ENCODE results near the gene SNX8.
"Not testable (repeated sequence)": the region's sequence is repeated elsewhere in the genome, so short reads cannot be mapped to it uniquely, and the experiment has no call there.

Gene SNX8, protein sequence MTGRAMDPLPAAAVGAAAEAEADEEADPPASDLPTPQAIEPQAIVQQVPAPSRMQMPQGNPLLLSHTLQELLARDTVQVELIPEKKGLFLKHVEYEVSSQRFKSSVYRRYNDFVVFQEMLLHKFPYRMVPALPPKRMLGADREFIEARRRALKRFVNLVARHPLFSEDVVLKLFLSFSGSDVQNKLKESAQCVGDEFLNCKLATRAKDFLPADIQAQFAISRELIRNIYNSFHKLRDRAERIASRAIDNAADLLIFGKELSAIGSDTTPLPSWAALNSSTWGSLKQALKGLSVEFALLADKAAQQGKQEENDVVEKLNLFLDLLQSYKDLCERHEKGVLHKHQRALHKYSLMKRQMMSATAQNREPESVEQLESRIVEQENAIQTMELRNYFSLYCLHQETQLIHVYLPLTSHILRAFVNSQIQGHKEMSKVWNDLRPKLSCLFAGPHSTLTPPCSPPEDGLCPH

DNA sequence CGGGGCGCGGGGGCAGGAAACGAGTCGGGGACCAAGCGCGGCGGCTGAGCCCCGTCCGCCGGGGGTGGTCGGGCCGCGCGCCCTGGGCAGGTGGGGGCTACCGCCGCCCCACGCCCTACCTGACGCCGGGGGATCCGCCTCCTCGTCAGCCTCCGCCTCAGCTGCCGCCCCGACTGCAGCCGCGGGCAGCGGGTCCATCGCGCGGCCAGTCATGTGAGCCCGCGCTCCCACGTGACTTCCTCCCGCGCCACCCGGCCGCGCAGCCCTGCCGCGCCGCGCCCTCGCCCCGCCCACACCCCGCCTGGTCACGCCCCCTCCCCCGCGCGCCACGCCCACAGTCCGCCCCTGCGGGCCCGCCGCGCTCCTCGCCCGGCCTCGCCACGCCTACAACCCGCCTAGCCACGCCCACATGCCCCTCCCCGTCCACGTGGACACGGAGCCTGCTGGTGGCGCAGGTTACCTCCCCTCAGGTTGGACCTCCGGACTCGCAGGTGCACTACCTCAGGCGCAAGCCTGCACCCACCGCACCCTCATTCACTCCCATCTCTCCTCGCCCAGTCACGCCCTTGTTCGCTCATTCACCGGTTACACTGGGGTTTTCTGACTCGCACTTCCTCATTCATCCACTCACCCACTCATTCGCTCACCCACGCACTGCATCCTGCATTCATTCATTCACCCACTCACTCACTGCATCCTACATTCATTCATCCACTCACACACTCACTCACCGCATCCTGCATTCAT, at the start of gene SNX8:
SNX8 (minus strand) TSS at position 233 of the 747 bp plus-strand sequence; CDS start at position 213, 20 bp downstream.
- DNase-seq: peak; percentile 95

DNA sequence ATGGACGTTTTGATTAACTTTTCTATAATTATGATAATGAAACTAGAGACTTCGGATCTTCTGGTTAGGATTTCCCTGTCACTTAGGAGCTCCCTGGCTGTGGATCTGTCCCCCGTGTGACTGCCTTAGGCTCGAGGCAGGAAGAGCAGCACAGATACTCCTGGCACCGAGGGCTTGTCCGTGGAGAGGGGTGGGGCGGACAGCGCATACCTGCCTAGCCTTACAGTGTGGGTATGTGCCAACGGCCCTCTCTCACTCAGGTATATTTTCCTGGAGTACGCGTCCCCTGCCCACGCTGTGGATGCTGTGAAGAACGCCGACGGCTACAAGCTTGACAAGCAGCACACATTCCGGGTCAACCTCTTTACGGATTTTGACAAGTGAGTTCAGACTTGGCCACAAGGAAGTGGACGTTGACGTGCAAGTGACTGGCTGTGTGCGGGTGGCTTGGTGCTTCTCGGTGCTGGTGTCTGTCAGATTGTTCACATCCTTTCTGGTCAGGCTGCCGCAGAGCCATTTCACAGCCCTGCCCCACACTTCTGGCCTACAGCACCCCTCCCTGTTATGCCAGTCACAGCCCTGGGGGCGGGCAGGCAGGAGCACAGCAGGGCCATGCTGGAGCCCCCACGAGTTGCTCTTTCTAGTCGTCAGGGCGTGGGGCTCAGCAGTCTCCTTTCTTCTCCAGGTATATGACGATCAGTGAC, 48.3 kb upstream of the SNX8 start:
- DNase-seq: no peak

DNA sequence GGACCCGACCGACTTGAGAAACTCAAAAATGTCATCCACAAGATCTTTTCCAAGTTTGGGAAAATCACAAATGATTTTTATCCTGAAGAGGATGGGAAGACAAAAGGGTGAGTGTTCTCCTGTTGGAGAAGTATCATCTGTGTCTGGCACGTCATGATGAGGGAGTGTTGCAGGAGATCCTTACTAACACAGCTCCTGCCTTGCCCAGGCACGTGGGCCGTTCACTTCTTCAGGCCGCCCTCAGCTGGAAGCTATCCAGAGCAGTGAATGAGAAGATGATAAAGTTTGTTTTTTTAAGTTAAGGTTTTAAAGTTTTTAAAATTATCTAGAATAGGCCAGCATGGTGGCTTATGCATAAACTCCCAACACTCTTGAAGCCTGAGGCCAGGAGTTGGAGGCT, 46.6 kb upstream of the SNX8 start:
- DNase-seq: no peak

DNA sequence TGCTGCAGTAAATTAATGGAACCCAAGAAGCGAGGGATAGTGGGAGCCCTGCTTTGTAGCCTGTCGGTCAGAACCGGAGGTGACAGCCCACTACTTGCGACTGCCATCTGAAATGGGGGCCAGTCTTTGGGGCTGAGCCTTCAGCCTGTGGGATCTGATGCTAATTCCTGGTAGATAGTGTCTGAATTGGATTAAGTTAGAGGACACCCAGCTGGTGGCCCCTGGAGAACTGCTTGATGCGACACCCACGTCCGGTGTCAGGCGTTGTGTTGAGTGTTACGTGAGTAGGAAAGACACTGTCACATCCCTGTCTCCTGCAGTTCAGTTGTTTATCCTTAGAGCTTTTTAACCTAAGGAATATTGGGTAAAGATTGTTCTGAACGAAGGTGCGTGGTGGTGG, 45.4 kb upstream of the SNX8 start:
- DNase-seq: no peak

DNA sequence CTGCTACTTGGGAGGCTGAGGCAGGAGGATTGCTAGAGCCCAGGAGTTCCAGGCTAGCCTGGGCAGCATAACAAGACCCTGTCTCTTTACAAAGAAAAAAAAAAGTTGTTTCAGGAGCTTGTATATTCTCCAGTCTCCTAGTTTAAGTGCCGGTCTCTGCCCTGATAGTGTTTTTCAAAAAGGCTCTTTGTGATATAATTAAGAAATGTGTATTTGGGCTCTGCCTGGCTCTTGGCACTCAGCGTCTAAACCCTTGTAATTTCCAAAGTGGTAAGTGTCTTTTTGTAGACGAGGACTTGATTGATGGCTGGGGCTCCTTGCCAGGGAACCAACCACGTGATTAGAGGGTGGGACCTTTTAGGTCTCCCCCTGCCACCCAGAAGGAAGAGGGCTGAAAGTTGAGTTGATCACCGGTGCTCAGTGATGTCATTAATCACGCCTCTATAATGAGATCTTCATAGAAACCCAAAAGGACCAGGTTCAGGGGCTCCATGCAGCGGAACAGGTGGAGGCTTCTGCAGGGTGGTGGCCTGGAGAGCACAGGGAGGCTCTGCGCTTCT, 44.8 kb upstream of the SNX8 start:
- no peak for DNase-seq

DNA sequence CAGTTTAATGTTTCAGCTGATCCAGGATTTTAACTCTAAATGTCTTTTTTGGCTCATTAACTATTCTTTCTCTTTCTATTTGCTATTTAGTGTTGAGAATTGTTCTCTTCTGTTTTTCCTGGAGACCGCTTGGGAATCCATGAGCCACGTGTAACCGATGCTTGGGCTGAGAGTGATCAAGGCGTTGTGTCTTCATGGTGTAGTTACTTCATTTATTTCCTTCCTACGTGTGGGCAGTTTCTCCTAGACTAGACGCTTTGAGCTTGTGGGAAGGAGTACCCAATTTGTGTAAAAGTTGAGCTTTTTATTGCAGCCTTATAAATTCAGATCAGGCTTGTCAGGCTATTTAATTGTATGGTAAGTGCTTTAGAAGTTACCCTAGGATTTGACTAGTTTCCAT, 43.3 kb upstream of the SNX8 start:
- no peak for DNase-seq

DNA sequence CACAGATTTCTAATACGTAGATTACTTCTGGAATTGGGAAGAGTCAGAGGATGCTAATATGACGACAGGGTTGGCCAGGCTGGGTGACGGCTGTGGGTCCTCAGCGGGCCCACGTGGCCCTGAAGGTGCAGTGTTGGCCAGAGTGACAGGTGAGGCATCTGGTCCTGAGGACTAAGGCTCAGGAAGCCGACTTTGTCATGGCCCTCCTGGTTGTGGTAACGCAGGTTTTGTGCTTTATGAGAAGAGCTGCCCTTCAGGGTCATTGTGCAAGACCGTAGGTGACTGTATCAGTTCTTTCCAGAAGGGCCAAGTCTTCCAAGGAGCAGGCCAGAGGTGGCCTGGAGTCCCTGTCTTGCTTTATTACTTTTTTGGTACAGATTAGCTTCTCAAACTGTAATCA, 42.9 kb upstream of the SNX8 start:
- no peak for DNase-seq

DNA sequence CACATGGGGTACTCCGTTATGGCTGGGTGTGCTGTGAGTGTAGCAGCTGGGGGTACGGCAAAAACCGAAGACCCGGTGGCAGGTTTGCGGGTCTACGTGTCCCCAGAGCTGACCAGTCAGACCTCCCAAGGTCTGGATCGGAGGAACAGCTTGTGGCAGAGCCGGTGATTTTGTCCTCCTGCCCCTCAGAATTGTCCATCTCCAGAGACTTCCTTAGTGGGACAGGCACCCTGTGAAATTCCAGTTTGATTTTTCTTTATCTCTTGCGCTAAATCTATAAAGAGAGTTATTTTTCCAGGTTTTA, 41.4 kb upstream of the SNX8 start:
- no peak for DNase-seq

DNA sequence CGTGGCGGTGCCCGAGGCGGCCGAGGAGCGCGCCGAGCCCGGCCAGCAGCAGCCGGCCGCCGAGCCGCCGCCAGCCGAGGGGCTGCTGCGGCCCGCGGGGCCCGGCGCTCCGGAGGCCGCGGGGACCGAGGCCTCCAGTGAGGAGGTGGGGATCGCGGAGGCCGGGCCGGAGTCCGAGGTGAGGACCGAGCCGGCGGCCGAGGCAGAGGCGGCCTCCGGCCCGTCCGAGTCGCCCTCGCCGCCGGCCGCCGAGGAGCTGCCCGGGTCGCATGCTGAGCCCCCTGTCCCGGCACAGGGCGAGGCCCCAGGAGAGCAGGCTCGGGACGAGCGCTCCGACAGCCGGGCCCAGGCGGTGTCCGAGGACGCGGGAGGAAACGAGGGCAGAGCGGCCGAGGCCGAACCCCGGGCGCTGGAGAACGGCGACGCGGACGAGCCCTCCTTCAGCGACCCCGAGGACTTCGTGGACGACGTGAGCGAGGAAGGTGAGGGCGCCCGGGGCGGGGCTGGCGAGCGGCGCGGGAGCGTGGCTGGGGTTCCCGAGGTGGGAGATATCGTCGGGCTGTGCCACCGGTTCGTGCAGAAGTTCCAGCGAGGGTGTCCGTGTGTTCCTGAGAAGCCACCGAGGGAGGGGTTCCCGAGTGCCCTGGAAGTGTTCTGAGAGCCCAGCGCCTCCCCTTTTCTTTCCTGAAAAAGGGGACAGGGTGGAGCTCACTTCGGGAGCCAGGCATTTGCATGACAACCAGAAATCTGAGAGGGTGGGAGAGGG, 40.9 kb upstream of the SNX8 start:
- DNase-seq: peak; percentile 8

DNA sequence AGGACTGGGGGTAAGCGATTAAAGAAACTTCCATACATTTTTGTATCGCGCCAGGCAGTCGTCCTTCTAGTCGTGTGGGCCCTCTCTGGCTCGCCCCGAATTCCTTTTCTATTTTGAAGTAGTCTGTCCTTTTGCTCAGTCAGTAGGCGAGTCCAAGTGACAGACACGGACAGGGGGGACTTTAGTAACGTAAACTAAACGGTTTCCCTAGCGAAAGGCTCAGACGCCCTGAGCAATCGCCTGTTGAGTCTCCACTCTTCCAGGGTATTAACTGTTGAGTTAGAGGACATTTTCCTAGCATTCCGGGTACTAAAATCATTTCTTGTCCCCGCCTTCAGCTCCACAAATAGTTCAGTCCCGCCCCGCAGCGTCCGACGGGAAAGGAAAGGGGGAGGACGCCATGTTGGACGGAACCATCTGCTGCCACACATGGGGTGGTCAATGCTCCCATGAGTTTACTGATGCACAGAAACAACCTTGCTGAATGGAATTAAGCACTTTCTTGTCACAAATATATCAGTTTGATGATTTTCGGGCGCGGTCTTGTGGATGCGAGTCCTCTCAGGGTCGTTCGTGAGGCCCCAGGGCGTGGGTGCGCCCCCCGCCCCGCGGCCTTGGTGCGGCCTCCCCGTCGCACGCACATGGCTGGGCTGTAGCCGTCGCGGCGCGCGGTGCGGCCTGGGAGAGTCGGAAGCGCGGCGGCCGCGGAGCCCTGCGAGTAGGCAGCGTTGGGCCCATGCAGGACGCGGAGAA, 40.1 kb upstream of the SNX8 start, which contains the start of gene EIF3B:
EIF3B (plus strand) TSS at position 642 of the 753 bp plus-strand sequence; CDS start at position 737, 95 bp downstream.
- DNase-seq: peak; percentile 92

DNA sequence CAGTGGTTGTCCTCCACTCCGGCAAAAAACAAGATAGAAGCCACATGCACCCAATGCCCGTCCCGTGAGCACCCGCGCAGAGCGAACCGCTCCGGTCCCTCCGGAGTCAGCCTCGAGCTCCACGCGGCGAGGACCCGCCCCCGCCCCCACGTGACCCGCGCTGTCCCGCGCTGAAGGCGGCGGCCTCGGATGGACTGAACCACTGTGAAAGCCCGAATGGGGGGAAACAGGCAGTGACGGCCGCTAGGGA, 39.6 kb upstream of the SNX8 start:
- peak; percentile 91 for DNase-seq

DNA sequence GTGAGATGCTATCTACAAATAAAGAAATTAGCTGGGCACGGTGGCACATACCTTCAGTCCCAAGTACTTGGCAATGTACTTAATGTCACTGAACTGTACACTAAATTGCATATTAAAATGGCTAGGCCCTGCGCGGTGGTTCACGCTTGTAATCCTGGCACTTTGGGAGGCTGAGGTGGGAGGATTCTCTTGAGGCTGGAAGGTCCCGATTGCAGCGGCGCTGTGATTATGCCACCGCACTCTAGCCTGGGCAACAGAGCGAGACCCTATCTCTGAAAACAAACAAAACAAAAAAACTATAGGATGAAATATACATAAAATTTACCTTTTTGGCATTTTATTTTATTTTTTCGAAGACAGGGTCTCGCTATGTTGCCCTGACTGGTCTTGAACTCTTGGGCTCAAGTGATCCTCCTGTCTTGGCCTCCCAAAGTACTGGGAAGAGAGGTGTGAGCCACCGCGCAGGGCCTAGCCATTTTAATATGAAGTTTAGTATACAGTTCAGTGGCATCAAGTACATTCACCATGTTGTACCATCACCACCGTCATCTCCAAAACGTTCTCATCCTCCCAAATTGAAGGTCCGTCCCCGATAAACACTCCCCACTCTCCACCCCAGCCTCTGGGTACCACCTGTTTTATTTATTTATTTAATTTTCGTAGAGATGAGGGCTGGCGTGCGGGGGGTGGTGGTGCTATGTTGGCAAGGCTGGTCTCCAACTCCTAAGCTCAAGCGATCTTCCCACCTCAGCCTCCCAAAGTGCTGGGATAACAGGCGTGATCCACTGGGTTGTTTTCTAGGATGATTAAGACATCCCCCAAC, 39.1 kb upstream of the SNX8 start:
- DNase-seq: no peak

DNA sequence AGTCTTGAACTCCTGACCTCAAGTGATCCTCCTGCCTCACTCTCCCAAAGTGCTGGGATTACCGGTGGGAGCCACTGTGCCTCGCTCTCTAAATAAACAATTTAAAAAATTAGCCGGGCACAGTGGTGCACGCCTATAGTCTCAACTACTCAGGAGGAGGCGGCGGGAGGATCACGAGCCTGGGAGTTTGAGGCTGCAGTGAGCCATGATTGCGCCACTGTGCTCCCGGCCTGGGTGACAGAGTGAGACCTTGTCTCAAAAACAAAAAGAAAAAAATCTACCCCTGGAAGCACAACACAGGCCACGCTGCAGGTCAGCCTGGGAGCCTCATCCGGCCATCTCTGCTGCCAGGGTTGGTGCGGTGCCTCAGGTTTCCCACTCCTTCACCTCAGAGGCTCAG, 36.6 kb upstream of the SNX8 start:
- DNase-seq: no peak

DNA sequence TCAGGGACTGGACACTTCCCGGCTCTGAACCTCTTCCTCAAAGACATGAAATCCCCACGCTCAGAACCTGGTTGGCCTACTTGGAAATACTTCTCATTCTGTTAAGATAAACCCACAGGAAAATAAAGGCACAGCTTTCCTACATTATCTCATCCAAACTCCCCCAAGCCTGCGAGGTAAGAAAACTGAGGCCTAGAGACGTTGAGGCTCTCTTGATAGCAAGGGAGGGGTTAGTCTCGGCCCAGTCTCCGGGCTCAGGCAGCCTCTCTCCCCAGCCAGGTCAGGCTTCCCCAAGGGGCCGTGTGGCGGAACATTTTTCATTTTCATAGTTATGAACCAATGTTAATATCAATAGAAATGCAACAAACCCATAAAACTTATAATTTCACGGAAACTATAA, 35.8 kb upstream of the SNX8 start:
- no peak for DNase-seq

DNA sequence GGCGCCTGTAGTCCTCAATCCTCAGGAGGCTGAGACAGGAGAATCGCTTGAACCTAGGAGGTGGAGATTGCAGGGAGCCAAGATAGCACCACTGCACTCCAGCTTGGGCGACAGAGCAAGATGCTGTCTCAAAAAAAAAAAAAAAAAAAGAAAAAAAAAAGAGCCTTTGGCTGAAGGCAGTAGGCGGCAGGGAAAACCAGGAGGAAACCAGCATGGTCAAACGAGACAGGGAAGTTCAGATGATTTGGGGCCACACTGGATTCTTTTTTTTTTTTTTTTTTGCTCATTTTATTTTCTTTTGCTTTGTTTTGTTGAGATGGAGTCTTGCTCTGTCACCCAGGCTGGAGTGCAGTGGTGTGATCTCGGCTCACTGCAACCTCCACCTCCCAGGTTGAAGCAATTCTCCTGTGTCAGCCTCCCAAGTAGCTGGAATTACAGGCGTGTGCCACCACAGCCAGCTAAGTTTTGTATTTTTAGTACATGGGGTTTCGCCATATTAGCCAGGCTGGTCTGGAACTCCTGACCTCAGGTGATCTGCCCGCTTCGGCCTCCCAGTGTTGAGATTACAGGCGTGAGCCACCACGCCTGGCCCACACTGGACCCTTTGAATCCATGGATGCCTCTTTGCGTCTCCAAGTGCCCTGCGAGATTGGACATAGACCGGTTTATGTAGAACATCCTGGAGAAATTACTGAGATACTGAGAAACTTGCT, 33.3 kb upstream of the SNX8 start:
- not testable (repeated sequence) for DNase-seq

DNA sequence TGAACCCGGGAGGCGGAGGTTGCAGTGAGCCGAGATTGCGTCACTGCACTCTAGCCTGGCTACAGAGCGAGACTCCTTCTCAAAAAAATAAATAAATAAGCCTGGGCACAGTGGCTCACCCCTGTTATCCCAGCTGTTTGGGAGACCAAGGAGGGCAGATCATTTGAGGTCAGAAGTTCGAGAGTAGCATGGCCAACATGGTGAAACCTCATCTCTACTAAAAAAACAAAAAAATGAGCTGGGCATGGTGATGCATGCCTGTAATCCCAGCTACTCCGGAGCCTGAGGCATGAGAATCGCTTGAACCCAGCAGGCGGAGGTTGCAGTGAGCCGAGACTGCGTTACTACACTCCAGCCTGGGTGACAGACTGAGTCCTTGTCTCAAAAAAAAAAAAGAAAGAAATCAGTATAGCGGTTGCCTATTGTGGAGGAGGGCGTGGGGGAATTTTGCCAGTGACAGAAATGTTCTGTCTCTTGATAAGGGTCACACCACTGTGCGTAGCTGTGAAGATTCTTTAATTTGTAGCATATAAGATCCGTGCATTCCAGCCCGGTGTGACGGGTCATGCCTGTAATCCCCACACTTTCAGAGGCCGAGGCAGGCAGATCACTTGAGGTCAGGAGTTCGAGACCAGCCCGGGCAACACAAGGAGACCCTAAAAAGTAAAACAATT, 22.5 kb upstream of the SNX8 start:
- no peak for DNase-seq

DNA sequence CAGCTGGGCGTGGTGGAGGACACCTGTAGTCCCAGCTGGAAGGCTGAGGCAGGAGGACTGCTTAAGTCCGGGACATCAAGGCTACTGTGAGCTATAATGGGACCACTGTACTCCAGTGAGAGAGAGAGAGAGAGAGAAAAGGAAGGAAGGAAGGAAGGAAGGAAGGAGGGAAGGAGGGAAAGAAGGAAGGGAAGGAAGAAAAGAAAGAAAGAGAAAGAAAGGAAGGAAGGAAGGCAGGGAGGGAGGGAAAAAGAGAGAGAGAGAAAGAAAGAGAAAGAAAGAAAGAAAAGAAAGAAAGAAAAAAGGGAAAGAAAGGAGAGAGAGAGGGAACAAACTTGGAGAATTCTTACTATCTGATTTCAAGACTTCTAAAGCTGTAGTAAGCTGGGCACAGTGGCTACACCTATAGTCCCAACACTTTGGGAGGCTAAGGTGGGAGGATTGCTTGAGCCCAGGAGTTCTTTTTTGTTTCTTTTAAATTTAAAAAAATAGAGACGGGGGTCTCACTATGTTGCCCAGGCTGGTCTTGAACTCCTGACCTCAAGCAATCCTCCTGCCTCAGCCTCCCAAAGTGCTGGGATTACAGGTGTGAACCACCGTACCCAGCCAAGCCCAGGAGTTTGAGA, 18.5 kb upstream of the SNX8 start:
- not testable (repeated sequence) for DNase-seq

DNA sequence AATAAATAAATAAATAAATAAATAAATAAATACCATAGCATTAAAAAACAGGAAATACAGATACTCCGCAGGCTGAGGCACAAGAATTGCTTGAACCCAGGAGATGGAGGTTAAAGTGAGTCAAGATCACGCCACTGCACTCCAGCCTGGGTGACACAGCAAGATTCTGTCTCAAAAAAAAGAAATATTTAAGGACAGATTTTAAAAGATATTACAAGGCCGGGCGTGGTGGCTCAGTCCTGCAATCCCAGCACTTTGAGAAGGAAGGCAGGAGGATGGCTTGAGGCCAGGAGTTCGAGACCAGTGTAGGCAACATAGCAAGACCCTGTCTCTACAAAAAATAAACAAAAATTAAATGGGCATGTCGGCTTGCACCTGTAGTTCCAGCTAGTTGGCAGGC, 17.5 kb upstream of the SNX8 start:
- DNase-seq: no peak

DNA sequence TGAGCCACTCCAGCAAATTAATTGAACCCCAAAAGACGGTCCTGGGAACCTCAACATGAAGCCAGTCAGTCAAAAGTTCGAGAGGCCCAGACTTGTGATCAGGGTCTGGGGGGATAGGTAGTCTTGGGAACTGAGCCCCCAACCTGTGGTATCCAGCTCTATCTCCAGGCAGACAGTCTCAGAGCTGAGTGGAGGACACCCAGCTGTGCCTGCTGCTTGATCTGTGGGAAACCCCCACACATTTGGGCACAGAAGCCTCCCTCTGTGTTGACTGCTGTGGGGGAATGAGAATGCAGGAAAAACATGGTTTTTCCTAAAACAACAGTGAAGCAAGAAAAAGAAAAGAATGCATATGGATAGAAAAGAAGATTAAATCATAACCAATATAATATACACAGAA, 16.3 kb upstream of the SNX8 start:
- no peak for DNase-seq

Measured in CD4-positive, alpha-beta T cell treated with Interleukin-12 subunit alpha and Interleukin-12 subunit beta, for 1 hour (primary cell).